Activated CD4-positive, alpha-beta T cell treated with anti-CD3 and anti-CD28 coated beads for 4 hours (primary cell): ENCODE data around the gene CCNQ.
"Not testable (repeated sequence)": the region's sequence is repeated elsewhere in the genome, so short reads cannot be mapped to it uniquely, and the experiment has no call there.

Experiments
- DNase-seq, 2 donors: peaks; one replicate each; pipeline ENCODE4 v3.0.0-alpha.2; 2020

Gene CCNQ

DNA sequence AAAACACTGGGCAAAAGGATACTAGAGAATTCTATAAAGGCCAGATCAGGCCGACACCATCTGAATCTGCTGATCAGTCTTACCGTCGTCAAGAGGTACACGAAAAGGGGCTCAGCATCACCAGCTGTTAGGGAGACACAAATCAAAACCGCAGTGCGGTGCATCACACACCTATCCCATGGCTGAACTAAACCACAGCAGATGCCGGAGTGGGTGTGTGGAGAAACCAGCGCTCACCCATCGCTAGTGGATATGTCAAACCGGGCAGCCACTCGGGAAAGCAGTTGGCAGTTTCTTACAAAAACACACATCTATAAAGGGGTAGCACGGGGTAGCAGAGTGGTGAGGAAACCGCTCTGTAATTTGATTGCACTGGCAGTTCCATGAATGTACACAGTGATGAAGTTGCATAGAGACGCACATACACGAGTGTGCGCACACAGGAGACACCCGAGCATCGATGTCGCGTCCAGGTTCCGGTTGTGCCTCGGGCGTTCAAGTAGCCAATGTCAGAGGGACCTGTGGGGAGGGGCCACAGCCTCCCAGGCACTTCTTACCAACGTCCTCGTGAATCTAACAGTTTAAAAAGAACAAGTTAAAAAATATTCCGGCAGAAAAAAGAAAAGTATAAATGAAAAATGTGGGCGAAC is 23.1 kb upstream of the CCNQ start:
- no peak for DNase-seq

- no peak for DNase-seq
Observed at GRCh38 chrX:153620576-153620975, 21.6 kb upstream of the CCNQ start.

- no peak for DNase-seq
Observed at GRCh38 chrX:153614818-153615217, 15.9 kb upstream of the CCNQ start.

DNA sequence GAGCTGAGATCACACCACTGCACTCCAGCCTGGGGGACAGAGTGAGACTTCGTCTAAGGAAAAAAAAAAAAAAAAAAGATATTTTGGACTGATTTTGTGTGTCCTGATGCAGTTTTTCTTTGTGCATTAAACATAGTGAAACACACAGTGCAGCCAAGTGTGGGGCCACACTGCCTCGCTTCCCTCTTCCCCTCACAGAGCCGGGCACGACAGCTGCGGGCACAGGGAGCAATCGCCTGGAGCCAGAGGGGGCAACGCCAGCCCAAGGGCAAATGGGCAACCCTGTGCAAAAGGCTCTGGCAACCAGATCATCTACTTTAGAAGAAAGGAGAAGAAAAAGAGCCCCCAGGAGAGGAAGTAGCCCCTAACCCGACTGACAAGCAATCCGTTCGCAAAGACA is 13.5 kb upstream of the CCNQ start:
- no peak for DNase-seq

- DNase-seq, result no peak
Observed at GRCh38 chrX:153611298-153612095, 12.6 kb upstream of the CCNQ start.

GRCh38 chrX:153610836-153611213 is 11.9 kb upstream of the CCNQ start:
- no peak for DNase-seq

GRCh38 chrX:153609917-153610835 is 11.2 kb upstream of the CCNQ start:
- peak; percentile 77 for DNase-seq

DNA sequence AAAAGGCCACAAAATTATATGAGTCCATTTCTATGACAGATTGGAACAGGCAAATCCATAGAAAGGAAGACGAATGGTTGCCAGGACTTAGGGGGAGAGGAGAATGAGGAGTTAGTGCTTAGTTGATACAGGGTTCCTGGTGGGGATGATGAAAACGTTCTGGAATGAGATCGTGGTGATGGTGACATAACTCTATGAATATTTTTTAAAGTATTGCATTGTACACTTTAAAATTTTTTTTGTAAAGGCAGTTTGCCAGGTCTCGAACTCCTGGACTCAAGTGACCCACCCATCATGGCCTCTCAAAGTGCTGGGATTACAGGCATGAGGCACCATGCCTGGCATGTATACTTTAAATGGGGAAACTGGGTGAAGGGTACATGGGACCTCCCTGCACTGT is 9.9 kb upstream of the CCNQ start:
- no peak for DNase-seq

- no peak for DNase-seq
Observed at GRCh38 chrX:153608376-153608775, 9.4 kb upstream of the CCNQ start.

GRCh38 chrX:153606503-153606902 is 7.6 kb upstream of the CCNQ start:
- no peak for DNase-seq

DNA sequence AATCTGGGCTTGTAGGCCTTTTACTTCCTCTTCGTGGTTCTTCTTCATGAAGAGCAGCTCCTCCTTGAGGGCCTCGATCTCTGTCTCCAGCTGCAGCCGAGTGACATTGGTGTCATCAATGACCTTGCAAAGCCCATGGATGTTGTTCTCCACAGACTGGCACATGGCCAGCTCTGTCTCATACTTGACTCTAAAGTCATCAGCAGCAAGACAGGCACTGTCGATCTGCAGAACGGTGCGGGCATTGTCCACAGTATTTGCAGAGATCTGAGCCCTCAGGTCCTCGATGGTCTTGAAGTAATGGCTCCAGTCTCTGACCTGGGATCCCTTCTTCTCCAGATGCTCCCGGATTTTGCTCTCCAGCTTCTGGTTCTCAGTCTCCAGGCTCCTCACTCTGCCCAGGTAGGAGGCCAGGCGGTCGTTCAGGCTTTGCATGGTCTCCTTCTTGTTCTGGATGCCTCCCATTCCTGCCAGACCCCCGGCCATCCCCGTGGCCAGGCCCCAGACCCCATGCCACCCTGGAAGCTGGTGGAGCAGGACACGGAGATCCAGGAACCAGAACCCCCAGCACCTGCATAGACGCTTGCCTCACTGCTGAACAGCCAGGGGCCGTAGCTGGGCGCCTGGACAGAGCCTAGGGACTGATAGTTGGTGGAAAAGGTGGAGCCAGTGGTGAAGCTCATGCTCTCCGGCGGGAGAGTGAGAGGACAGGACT is 5.9 kb upstream of the CCNQ start:
- not testable (repeated sequence) for DNase-seq

GRCh38 chrX:153603131-153603656 is 4.3 kb upstream of the CCNQ start:
- no peak for DNase-seq

GRCh38 chrX:153602601-153603000 is 3.7 kb upstream of the CCNQ start:
- DNase-seq, result no peak

- DNase-seq, result no peak
Observed at GRCh38 chrX:153601511-153602110, 2.7 kb upstream of the CCNQ start.

DNA sequence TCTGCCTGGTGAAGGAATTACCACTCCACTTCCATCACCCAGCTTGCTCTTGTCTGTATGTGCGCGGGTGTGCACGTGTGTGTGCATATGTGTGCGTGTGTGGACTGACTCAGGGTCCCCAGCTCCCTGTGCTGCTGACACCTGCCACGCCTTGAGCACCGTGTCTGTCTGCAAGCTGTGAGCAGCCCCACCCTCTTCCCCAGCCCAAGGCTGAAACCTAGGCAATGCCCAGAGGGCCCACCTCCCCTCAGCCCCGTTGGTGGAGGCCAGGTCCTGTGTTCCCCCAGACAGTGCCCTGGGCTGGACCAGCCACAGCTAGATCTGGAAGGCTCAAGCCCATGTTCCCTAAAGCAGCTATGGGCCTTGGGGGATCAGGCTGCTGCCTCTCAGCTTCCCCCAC is 2.0 kb upstream of the CCNQ start:
- no peak for DNase-seq

GRCh38 chrX:153600032-153600373 is 1.1 kb upstream of the CCNQ start:
- DNase-seq, result no peak

- DNase-seq, result peak; percentile 82 to 85
Observed at GRCh38 chrX:153599192-153600031, 473 bp upstream of the CCNQ start.

GRCh38 chrX:153596981-153597750 is 1.8 kb downstream of the CCNQ start:
- no peak for DNase-seq

- no peak for DNase-seq
Observed at GRCh38 chrX:153595859-153596857, 2.8 kb downstream of the CCNQ start.
